Measurements from ENCODE around the gene ATF2.
"Not testable (repeated sequence)": the region's sequence is repeated elsewhere in the genome, so short reads cannot be mapped to it uniquely, and the experiment has no call there.

The ATF2 gene

GRCh38 chr2:175164235-175164634 lies 3.8 kb downstream of the ATF2 start:
- no peak for DNase-seq (ENCODE audit: low read depth)

GRCh38 chr2:175158894-175159293 lies 9.1 kb downstream of the ATF2 start:
- DNase-seq (ENCODE audit: low read depth) = no peak

DNA sequence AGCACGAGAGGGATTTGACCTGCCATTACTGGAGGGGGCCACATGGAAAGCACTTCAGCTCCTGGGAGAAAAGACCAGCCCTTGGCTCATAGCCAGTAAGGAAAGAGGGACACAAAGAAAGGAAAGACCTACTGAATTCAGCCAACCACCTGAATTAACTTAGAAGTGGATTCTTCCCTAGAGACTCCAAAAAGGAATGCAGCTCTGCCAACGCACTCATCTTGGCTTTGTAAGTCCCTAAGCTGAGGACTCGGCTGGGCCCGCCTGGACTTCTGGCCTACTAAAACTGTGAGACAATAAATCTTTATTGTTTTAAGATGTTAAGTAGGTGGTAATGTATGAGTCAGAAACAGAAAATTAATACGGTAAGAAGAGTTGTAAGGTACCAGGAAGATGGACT lies 11.5 kb downstream of the ATF2 start:
- DNase-seq (ENCODE audit: low read depth) = no peak

DNA sequence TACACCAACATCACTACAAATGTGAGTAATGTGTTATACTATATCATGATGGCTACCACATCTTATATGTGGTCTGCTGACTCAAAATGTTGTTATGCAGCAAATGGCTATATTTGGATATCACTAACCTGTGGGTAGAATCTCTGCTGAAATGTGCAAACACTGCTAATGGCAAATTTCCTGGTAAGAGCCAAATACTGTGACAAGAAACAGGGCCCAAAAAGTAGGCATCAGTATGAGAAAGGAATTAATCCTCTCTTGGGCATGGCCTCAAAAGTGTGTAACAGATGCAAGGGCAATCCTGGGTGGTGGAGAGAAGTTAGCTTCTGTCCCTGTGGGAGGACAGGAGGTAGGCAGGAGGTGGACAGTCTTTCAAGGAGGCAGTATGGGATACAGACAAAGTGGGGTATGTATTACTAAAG lies 13.3 kb downstream of the ATF2 start:
- DNase-seq (ENCODE audit: low read depth) = peak; percentile 42

DNA sequence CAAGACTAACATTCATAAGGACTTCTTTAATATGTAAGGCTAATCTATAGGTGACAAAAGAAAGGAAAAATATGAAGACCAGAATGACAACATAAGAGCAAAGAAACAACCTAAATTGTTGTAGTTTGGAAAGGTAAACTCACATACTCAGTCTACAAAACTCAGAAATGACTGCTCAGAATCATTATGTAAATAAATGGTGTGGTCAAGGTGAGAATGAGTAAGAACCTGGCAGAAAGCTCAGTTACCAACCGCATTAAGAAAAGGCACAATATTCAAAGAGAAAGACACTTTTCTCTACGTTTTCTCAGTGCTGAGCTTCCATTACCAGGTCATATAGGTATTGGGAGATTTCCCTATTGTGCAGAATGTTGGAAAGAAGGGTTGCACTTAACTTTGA lies 15.8 kb downstream of the ATF2 start:
- DNase-seq (ENCODE audit: low read depth) = no peak

DNA sequence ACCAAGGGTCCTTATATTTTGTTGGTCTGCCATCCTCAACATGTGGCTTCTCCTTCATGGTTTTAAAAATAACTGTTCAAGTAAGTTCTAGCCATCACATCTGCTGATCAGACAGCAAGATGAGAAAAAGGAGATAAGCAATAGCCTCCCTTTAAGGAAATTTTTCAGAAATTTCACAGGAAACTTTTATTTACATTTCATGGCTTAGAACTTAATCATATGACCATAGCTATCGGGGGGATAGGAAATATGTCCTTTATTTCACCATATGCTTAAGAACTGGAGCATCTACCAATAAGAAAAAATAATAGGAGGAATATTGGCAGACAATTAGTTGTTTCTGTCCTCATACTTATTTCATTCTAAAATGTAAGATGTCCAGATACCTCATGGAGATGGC lies 16.2 kb downstream of the ATF2 start:
- no peak for DNase-seq (ENCODE audit: low read depth)

- no peak for DNase-seq (ENCODE audit: low read depth)
These were observed 20.8 kb downstream of the ATF2 start for GRCh38 chr2:175147186-175147585.

DNA sequence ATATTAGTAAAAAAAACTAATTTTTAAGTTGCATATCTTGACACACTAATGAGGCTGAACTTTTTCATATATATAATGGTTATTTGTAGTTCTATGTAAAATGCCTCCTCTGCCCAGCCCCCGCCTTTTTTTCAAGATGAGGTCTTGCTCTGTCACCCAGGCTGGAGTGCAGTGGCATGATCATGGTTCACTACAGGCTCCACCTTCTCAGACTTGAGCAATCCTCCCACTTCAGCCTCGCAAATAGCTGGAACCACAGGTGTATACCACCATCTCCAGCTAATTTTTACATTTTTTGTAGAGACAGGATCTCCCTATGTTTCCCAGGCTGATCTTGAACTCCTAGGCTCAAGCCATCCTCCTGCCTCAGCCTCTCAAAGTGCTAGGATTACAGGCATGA lies 24.3 kb downstream of the ATF2 start:
- DNase-seq (ENCODE audit: low read depth) = no peak

GRCh38 chr2:175143191-175143590 lies 24.8 kb downstream of the ATF2 start:
- DNase-seq (ENCODE audit: low read depth) = no peak

- DNase-seq (ENCODE audit: low read depth) = no peak
These were observed 27.7 kb downstream of the ATF2 start for GRCh38 chr2:175140332-175140731.

DNA sequence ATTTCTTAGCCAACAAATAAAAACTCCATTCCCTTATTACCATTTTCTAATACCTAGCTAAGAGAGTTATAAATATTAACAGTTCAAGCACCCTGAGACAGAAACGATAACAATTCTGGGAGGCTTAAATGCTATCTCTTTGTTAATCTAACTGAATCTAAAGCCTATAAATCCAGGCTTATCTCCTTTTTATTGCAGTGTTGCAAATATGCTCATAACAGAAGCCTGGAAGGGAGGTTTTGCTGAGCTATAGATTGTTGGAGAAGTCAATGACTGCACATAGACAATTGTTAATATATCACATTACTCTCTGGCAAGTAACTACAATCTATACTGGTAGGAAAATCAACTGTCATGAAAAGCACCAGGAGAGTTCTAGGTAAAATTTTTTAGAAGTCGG lies 30.2 kb downstream of the ATF2 start:
- no peak for DNase-seq (ENCODE audit: low read depth)

- no peak for DNase-seq (ENCODE audit: low read depth)
These were observed 31.4 kb downstream of the ATF2 start for GRCh38 chr2:175136334-175137215.

GRCh38 chr2:175135862-175136261 lies 32.1 kb downstream of the ATF2 start:
- DNase-seq (ENCODE audit: low read depth) = no peak

GRCh38 chr2:175135177-175135576 lies 32.8 kb downstream of the ATF2 start:
- DNase-seq (ENCODE audit: low read depth) = no peak

DNA sequence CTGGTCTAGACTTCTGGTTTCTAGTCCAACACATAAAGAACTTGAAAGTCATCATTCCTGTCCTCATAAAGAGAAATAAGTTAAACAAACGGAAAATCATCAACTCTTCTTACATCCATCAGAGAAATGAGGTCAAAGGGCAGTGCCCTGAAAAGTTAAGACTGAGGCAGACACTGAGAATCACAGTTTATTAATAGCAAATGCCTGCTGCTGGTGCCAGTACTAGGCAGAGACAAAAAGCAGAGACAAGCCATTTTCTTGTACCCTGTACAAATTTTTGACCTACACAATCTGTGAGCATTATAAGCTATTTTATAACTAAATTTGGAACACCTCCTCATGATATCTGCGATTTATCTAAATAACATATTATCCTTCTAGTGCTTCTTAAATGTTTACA lies 36.8 kb downstream of the ATF2 start:
- DNase-seq (ENCODE audit: low read depth) = no peak

- no peak for DNase-seq (ENCODE audit: low read depth)
These were observed 41.3 kb downstream of the ATF2 start for GRCh38 chr2:175126661-175127060.

DNA sequence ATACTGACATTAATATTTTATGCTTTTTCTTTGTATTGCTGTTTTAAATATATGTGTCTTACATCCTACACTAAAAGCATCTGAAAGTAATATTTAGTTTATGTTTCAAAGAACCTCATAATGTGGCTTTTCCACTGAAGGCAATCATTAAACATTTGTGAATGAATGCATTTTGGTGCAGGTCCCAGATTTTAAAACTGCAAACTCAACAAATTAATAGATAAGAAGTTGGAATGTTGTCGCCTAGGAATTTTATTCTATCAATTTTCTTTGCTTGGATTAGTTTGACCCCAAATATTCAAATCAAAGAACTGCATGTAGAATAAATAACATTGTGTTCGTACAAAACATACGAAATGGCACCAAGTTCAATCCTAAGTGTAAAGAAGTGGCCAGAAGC lies 44.7 kb downstream of the ATF2 start:
- DNase-seq (ENCODE audit: low read depth) = no peak

GRCh38 chr2:175111200-175111657 lies 56.8 kb downstream of the ATF2 start:
- peak; percentile 15 for DNase-seq (ENCODE audit: low read depth)

- DNase-seq (ENCODE audit: low read depth) = not testable (repeated sequence)
These were observed 59.9 kb downstream of the ATF2 start for GRCh38 chr2:175108091-175108490.

DNA sequence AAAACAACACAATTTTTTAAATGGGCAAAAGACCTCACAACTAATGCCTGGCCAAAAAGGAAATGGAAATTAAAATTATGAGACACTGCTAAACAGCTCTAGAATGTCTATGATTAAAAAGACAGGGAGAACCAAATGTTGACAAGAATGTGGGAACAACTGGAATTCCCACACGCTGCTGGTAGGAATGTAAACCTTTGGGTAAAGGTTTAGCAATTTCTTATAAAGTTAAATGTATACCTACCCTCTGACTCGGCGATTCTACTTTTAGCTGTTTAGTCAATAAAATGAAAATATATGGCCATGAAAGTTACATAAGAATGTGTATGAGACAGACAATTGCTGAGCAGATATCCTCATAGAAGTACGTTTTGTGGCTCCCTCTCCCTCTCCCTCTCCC lies 60.9 kb downstream of the ATF2 start:
- no peak for DNase-seq (ENCODE audit: low read depth)

DNA sequence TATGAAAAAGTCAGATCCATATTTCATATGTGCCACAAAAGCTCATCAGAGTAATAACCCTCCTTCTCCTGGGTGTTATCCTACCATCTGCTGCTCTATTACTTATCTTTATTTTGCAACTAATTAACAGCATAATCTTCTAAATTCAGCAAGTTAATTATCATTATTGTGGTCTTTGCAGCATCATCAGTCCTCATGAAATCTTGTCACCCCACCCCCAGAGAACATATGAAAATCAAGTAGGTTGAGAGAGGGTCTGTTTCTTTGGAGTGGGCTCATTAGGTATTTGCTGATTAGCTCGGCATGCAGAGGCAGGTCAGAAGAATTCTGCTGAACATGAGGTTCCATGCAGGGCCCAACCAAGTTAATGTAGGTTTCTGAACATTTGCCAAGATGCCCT lies 64.8 kb downstream of the ATF2 start:
- no peak for DNase-seq (ENCODE audit: low read depth)

DNA sequence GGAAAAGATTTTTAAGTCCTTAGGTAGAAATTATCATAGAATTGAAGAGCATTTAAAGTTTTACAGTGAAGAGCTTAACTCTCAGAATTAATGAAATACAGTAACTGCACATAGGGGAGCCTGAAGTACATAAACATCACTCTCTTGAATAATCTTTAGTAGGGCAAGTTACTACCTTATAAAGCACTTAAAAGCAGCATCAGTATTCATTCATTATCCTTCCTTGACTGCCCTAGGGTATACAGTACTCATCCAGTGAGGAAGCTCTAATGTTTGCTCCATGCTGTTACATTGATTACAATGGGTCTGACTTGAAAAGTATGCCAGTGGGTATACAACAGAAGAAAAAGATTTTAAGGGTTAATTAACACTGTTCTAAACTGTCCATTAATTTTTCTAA lies 66.5 kb downstream of the ATF2 start:
- DNase-seq (ENCODE audit: low read depth) = no peak

DNA sequence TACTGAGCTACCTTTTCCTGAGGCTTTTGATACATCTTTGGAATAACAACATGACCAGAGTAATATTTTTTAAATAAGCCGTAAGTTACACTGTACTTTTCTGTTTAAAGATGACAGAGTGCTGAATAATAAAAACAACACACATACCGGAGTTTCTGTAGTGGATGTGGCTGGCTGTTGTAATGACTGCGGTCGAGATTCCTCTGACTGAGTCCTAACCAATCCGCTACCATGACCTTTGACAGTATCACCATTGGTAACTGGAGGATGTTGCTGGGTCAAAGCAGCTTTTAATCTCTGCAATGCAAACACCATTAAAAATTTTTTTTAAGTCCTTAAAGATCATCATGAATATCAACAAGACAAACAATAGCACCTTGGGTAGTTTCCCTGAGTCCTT lies 70.7 kb downstream of the ATF2 start:
- DNase-seq (ENCODE audit: low read depth) = peak; percentile 7

DNA sequence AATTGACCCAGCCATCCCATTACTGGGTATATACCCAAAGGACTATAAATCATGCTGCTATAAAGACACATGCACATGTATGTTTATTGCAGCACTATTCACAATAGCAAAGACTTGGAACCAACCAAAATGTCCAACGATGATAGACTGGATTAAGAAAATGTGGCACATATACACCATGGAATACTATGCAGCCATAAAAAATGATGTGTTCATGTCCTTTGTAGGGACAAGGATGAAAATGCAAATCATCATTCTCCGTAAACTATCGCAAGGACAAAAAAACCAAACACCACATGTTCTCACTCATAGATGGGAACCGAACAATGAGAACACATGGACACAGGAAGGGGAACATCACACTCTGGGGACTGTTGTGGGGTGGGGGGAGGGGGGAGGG lies 83.9 kb downstream of the ATF2 start:
- DNase-seq (ENCODE audit: low read depth) = not testable (repeated sequence)

All from HS-27A (cell line).